GM19023 (cell line): Measurements from ENCODE around the gene RFX2.

ENCODE experiments used
- ATAC-seq: cut with Tn5 transposase; IDR thresholded peaks from one replicate; pipeline ENCODE4 v1.9.1; 2021; ENCODE audit warnings: mild to moderate bottlenecking, moderate library complexity; ENCODE audit not compliant: unreplicated experiment

RFX2 gene

DNA sequence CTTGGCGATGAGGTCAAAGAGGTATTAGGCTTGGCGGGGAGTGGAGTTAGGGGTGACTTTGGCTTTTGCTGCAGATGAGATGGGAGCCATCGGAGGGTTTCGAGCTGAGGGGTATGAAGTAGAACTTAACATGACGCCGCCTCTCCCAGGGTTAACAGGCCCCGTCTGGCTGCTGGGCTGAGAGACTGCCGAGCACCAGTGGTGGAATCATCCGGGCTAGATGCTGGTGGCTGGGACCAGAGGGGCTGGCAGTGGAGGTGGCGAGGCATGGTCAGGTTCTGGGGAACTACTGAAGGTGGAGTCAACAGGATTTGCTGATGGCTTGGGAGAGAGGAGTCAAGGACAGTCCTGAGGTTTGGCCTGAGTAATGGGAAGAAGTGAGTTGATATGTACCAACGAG lies 4.9 kb downstream of the RFX2 start:
- no peak for ATAC-seq

DNA sequence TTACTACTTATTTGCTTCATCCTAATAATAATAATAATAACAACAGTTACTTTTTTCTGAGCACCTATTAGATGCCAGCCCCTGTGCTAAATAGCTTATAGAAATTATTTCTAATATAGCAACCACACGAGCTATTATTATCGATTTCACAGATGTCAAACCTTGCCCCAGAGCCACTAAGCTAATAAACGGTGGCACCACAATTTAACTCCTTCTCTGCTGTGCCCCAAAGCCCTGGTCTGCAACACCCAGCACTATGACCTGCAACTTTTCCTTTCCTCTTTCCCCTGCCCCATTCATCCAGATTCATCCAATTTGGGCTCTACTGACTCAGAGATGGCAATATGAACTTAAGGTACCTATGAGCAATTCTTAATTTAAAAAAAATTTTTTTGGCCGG lies 6.4 kb downstream of the RFX2 start:
- no peak for ATAC-seq

DNA sequence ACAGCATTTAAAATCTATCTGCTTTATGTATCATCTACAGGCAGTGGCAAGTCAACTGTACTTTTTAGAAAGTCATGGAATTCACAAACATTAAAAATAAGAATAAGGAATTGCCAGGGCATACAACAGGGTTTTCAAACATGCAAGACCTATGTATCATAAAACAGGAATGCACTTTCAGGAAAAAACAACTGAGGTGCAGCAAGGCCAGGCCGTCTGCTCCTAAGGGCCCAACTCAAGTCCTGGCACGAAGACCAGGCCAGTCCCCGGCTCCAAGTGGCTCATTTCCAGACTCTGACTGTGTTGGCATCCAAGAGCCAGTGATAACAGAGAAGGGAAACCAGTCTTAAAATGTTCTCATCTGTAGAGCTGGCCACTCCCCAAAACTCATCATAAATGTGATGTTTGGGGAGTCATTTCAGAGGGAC lies 7.1 kb downstream of the RFX2 start:
- ATAC-seq = no peak

DNA sequence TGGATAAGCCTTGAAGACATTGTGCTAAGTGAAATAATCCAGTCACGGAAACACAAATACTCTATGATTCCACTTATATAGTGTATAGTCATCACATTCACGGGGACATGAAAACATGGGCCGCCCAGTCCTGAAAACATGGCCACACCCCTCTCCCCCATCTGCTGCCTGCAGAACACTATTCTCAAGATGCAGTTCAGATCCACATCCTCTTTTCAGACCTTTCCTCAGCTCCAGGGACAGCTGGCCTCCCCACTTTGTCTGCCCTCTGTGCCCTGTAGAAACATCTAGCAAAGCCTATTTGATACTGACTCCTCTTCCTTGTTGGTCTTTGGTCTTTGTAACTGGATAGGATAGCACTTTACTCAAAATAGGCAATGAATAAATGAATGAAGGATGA lies 8.3 kb downstream of the RFX2 start:
- no peak for ATAC-seq

DNA sequence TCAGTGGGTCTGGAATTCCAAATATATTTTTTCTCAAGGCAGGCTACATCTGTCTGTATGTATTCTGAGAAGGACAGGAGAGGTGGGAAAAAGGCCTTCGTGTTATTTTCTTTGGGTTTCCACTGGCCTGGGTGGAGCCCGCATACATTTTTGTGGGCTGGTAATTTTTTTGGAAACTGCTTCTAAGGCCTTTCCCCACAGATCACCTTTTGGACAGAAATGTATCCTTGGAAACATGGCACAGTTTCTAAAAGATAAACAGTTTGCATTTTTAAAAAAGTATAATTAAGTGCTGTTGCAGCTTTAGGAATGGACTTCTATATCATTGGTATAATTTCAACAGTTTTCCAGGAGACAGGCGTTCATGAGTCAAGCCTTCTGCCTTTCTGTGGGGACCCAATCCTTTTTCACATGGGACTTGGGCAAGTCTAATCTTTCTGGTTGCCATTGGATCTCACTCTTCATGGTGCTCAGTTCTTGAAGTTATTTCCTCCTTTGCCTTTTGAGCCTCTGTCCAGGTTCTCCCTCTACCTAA lies 8.9 kb downstream of the RFX2 start:
- ATAC-seq = no peak

DNA sequence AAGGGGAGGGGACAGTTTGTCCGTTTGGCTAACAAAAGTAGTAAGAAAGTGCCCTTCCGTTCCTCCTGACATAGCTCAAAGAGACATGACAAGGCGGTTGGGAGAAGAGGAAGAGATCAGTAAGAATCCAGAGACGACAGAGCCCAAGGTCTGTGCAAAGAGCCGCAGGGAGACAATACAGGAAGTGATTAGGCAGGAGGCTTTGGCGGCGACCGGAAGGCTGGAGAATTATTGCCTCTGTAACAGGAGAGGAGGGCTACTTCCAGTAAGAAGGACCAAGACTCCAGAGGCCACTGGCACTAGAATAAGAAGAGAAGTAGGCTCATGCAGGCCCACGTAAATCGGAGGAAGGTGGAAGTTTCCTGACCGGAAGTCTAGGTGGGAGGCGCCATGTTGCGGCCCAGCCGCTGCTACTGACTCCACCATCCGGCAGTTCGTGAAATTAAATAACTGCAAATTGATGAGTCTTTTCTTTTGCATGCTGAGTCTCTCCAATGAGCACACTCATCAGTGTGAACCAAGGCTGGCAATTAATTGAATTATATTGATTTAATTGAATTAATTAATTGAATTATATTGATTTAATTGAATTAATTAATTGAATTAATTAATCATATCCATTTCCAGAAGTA lies 9.9 kb downstream of the RFX2 start:
- ATAC-seq = no peak

DNA sequence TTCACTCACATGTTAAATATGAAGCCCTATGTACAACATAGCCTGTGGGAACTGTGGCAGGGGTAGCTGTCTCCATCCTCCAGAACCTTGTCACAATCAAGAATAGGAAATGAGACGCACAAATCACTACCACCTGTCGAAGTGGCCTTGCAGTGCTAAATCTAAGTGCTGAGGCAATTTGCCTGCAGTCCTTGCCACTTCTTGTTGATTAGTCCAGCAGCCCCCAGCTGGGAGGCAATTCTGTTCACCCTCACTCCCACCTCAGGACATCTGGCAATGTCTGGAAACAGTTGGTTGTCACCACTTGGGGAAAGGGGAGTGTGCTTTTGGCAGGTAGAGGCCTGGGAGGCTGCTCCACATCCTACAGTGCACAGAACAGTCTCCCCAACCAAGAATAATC lies 10.7 kb downstream of the RFX2 start:
- ATAC-seq = no peak

DNA sequence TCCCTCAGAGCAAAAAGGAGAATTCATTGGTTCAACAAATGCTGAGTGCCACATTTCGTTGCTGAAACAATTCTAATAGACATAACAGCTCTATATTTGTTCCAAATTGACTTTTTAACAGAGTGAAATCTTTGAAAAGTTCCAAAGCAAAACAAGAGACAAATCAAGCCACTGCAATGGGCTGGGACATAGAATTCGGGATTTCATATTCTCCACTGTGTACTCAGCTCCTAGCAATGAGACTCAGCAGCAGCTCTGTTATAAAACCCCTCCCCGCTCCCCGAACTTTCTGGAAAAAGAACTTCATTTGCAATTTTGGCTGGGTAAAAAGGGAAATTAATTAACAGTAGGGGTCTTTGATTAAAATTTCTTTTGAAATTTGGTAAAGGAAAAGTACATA lies 11.3 kb downstream of the RFX2 start:
- ATAC-seq = no peak

DNA sequence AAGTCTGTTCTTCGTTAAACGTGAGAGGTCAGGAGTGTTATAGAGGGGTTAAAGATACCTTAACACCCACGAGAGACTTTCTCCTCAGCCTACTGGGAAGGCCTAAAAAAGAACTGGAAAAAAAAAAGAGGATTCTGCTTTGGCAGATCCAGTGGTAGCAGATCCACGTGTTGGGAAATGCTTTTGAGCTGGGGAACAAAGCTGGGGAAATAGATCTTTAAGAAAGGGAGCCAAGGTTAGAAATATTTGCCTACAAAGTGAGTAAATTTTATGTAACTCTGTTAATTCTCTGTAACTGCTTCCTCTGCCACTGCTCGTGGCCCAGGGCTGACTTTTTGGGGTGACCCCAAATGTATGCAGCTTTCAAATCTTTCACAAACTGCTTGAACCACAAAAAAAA lies 11.7 kb downstream of the RFX2 start:
- no peak for ATAC-seq

DNA sequence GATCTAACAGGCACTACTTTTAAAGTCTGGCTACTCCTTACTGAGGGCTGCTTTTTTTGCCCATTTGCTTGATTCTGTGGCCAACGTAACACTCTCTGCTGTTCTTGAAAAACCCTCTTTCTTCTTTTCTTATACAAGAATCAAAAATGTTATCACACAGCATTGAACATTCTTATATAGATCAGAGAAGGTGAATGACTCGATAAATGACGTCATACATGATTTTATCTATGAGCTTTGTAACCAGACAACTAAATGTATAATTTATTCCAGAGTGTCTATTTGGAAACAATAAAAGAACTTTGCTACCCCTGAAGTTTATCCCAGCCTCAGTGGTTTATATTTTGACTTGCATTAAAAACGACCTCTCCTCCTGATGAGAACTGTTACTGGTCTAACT lies 12.4 kb downstream of the RFX2 start:
- no peak for ATAC-seq

DNA sequence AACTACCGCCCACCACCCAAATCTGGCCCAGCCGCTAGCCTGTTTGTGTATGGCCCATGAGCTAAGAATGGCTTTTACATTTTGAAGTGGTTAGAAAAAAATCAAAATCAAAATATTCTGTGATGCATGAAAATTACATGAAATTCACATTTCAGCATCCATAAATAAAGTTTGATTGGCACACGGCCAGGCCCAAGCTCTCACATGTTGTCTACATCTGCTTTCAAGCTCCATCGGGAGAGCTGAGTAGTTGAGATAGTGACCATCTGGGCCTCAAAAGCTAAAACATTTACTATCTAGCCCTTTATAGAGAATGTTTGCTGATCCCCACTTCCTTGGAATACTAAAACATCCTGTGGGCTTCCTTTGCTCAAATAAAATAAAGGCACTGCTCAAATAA lies 14.5 kb downstream of the RFX2 start:
- ATAC-seq = no peak

DNA sequence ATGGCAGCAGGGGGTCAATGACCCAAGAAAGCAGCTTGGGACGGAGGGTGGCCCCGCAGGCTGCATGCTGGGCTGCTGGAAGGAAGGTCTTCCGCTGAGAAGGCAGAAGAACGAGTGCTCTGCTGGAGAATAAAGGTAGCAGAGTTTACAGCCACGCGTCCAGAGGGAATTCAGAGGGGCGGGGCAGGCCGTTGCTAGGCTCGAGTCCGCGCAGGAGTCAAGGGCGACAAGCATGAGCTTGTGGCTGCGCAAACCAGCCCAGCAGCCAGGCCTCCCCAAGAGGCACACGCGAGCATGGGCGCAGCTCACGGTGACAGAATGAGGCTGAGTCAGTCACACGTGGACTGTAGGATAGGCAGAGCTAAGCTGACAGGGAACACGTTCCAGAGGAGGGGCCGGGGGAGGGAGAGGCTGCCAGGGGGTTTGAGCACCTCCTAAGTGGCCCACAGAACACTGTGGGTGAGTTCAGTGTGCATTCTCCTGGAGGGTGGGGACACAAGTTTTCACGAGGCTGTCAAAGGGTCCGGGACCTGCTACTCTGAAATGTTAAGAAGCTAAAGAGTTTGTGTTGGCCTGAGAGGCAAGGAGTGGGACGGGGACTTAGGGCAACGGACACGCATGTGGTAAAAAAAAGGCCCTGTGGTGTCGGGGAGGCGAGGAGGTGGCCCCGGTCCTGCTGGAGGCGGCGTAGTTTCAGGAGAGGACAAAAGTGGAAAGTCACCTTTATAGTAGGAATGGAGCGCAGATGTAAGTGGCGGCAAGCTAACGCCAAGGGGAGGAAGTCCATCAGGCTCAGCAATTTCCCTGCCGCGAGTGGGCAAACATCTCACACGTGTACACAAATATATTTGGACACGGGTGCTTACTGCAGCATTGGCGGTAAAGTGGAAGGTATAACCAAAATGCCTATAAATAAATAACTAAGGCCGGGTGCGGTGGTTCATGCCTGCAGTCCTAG lies 17.7 kb downstream of the RFX2 start:
- ATAC-seq = no peak

DNA sequence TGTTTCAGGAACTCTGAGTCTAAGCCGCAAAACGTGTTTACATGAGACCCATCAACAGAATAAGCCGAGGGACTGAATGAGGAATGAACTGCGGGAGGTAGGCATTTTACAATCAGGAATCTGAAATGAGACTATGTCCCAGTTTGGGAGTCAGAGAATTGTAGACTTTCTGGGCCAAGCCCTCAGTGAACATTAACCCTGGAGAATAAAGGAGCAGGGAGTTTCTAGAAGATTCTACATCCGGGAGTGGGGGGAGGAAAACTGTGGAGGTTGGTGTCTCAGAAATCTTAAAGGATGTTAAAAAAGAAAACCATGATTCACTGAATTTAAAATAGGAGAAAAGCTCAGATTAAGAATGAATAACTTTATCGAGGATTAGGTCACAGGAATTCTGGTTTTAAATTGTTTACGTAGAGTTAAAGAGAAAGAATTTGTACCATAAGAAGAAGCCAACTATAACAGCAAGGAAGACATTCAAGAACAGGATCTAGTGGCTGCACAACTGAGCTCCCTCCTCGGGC lies 18.5 kb downstream of the RFX2 start:
- ATAC-seq = no peak

DNA sequence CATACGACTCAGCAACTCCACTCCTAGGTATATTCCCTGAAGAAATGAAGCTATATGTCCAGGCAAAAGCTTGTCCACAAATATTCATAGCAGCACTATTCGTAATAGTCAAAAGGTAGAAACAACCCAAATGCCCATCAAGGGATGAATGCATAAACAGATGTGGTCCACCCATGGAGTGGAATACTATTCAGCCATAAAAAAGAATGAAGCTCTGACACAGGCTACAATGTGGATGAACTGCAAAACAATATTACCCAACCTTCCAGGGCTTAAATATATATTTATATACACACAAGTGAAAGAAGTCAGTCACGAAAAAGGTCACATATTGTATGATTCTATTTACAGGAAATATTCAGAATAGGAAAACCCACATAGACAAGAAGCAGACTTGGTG lies 19.7 kb downstream of the RFX2 start:
- ATAC-seq = no peak

DNA sequence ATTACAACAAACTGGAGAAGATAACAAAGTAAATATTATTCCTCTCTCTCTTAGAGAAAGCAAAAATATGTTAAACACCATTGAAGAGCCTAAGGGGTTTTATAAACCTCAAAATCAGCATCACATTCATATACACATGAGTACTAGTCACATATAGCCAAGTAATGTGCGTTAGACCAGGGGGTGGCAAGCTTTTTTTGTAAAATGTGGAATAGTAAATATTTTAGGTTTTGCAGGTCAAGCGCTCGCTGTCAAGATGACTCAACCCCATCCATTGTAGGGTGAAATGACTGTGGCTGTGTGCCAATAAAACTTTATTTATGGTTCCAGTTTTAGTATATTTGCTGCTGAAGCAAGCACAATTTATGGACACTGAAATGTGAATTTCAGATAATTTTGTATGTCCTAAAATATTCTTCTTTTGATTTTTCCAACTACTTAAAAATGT lies 21.7 kb downstream of the RFX2 start:
- ATAC-seq = no peak

DNA sequence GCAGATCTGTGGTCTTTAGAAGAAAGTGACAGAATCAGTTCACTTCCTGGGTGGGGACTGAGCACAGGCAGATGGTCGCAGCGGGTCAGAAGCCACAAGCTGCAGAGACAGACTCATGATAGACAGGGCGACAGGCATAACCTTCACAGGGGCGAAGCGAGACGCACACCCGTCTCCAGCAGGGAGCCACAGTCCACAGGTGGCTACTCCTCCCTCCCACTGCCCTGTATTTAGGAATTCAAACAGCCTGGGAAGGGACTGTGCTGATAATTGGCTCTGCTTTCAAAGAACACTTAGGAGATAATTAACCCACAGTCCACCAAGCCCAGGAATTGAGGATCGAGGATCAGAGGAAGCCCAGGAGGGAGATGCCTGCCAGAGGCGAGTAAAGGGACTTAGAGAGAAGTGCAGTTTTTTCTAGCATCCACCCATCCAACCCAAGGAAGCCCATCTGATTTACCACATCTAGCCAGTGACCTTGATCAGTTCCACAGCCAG lies 23.2 kb downstream of the RFX2 start:
- no peak for ATAC-seq

DNA sequence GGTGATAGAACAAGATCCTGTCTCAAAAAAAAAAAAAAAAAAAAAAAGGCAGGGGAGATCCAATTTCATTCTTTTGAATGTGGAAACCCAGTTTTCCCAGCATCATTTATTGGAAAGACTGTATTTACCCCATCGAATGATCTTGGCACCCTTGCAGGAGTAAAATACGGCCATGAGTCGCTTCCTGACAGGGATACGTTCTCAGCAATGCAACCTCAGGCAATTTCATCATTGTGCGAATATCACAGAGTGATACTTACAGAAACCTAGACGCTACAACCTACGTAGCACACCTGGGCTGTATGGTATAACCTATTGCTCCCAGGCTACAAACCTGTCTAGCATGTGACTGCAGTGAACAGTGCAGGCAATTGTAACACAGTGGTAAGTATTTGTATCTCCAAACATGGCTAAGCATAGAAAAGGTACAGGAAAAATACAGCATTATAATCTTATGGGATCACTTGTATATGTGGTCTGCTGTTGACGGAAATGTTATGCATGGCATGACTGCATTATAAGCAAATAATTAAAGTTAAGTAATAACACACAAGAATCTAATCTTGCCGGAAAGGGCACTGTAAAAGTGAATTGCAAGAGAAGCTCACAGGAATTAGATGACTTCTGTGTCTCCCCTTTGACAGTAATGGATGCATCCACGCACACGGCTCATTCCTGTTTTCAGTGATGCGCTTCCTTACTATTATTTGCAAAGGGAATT lies 24.1 kb downstream of the RFX2 start:
- ATAC-seq = no peak

DNA sequence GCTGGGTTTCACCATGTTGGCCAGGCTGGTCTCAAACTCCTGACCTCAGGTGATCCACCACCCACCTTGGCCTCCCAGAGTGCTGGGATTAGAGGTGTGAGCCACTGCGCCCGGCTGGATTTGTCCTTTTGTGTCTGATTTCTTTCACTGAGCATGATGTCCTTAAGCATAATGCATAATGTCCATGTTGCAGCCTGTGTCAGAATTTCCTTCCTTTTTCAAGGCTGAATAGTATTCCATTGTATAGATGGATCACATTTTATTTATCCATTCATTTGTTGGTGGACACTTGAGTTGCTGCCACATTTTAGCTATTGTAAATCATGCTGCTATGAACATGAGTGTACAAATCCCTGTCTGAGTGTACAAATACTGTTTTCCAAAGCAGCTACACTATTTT lies 25.5 kb downstream of the RFX2 start:
- ATAC-seq = no peak

DNA sequence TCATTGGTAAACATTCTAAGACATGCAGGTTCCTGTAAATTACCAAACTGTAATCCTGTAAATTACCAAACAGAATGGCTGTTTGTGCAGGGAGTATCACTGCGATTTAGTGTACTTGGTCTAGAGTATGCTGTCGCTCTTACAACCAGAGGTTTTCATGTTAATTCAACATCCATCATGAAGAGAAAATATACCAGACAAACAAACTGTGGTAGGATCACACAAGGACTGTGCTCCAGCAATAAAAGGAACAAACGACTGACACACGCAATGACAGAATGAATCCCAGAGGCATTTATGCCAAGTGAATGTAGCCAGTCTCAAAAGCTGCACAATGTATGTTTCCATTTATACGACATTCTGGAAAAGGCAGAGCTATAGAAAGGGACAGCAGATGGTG lies 31.2 kb downstream of the RFX2 start:
- ATAC-seq = no peak

DNA sequence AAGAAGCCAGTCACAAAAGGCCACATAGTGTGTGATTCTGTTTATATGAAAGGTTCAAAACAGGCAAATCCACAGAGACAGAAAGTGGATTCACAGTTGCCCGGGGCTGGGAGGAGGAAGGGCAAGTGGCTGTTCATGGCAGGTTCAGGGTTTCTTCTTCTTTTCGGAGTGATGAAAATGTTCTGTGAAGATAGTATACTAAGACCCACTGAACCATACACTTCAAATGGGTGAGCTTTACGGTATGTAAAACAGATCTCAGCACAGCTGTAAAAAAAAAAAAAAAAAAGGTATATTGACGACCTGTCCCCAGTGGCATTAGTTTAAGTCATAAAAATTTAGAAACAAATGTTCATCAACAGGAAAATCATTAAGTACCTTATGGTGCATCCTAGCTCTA lies 32.2 kb downstream of the RFX2 start:
- ATAC-seq = no peak
